HG03280 (cell line): ENCODE measurements around the gene C6orf141.
"Not testable (repeated sequence)": the region's sequence is repeated elsewhere in the genome, so short reads cannot be mapped to it uniquely, and the experiment has no call there.

Experiments used
- ATAC-seq: cut with Tn5 transposase; IDR thresholded peaks from one replicate; pipeline ENCODE4 v1.9.1; 2021; ENCODE audit warnings: mild to moderate bottlenecking, moderate library complexity; ENCODE audit not compliant: unreplicated experiment

C6orf141 gene

DNA sequence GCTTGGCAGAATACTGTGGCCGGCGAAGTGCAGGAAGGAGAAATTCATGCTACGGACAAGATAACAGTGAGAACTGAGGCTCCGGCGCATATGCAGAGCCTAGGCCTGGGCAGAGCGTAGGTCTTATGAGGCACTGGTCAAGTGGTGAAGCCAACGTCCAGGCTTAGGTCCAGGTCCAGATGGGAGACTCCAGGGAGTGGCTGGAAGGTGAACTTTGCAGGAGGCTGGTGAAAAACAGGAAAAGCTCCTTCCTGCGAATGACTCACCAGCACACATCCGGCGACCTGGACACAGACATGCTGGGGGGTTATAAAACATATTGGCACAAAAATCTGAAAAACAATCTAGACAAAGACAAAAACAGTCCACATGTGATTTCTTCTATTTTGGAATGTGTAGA lies 15.4 kb downstream of the C6orf141 start:
- no peak for ATAC-seq

DNA sequence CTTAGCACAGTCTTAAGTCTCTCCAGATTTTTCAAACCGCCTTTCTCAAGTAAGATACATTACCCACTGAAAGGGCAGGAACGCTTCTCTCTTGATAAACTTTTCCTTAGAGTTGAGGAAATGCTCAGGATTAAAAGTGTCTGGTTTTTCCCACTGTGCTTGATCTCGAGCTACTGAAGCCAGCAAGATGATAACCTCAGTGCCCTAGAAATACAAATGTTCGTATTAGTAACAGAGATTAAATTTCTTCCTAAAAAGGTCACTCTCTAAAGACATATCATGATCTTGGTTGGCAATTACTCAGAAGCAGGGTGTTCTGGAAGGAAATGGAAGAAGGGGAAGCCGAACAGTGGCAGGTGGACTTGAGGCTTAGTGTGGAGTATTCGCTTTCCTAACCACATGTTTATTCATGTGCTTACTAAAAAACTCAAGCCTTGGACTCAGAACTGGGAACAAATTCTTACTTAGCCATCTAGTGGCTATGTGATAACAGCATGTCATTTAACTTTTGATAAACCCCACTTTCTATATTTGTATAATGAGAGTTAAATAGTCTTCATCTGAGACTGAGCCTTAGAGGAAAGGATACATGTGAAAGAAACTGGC lies 20.1 kb downstream of the C6orf141 start:
- no peak for ATAC-seq

- ATAC-seq, result no peak
Measured at GRCh38 chr6:49576618-49577017, 26.1 kb downstream of the C6orf141 start.

- ATAC-seq, result no peak
Measured at GRCh38 chr6:49579649-49580048, 29.2 kb downstream of the C6orf141 start.

- no peak for ATAC-seq
Measured at GRCh38 chr6:49582529-49582928, 32.1 kb downstream of the C6orf141 start.

GRCh38 chr6:49587262-49587661 lies 36.8 kb downstream of the C6orf141 start:
- ATAC-seq, result not testable (repeated sequence)
